NCI-H2029 (cell line): ENCODE measurements around the gene PSAPL1.

ENCODE experiments used
- DNase-seq: peaks from one replicate; lab custom pipeline; 2025; lab: John Stamatoyannopoulos, UW

Gene PSAPL1

GRCh38 chr4:7396186-7396910 is 38.4 kb downstream of the PSAPL1 start:
- no peak for DNase-seq

- DNase-seq, result no peak
These were observed 39.1 kb downstream of the PSAPL1 start for GRCh38 chr4:7395645-7396044.

GRCh38 chr4:7394681-7395451 is 39.9 kb downstream of the PSAPL1 start:
- DNase-seq, result no peak

- no peak for DNase-seq
These were observed 40.8 kb downstream of the PSAPL1 start for GRCh38 chr4:7393601-7394575.

- DNase-seq, result no peak
These were observed 42.0 kb downstream of the PSAPL1 start for GRCh38 chr4:7392438-7393421.

GRCh38 chr4:7391637-7392437 is 42.9 kb downstream of the PSAPL1 start:
- no peak for DNase-seq

- no peak for DNase-seq
These were observed 43.7 kb downstream of the PSAPL1 start for GRCh38 chr4:7390906-7391636.

GRCh38 chr4:7390336-7390735 is 44.4 kb downstream of the PSAPL1 start:
- no peak for DNase-seq

- no peak for DNase-seq
These were observed 45.0 kb downstream of the PSAPL1 start for GRCh38 chr4:7389719-7390118.

GRCh38 chr4:7389101-7389701 is 45.5 kb downstream of the PSAPL1 start:
- DNase-seq, result no peak

GRCh38 chr4:7388627-7389026 is 46.1 kb downstream of the PSAPL1 start:
- no peak for DNase-seq

- DNase-seq, result no peak
These were observed 46.8 kb downstream of the PSAPL1 start for GRCh38 chr4:7387925-7388324.

- peak; percentile 55 for DNase-seq
These were observed 49.5 kb downstream of the PSAPL1 start for GRCh38 chr4:7384929-7385890.

- DNase-seq, result no peak
These were observed 50.5 kb downstream of the PSAPL1 start for GRCh38 chr4:7384003-7384928.

GRCh38 chr4:7383266-7383665 is 51.5 kb downstream of the PSAPL1 start:
- no peak for DNase-seq

- DNase-seq, result no peak
These were observed 52.1 kb downstream of the PSAPL1 start for GRCh38 chr4:7382634-7383014.
